BLaER1 treated with 17β-estradiol and CSF1 and Interleukin-3, amounts not matched to agents 10 nM and 100 nM (cell line): ENCODE results near the gene MORC3.
A peak's percentile ranks its signal among the peaks of the same experiment; 100 is the strongest.
"Not testable (repeated sequence)": the region's sequence is repeated elsewhere in the genome, so short reads cannot be mapped to it uniquely, and the experiment has no call there.

Source experiments
- H3K27ac ChIP-seq, 11 experiments: shearing (Covaris generic); formaldehyde crosslinking; 2 replicates each; pipeline ENCODE4 v1.8.1; 2022
- H3K27me3 ChIP-seq, 11 experiments: shearing (Covaris generic); formaldehyde crosslinking; 2 replicates each; pipeline ENCODE4 v1.8.1; 2022
- H3K36me3 ChIP-seq, 11 experiments: shearing (Covaris generic); formaldehyde crosslinking; 2 replicates each; pipeline ENCODE4 v1.8.1; 2022
- H3K4me1 ChIP-seq, 10 experiments: shearing (Covaris generic); formaldehyde crosslinking; 2 replicates each; pipeline ENCODE4 v1.8.1; 2022
- H3K4me2 ChIP-seq, 11 experiments: shearing (Covaris generic); formaldehyde crosslinking; 2 replicates each; pipeline ENCODE4 v1.8.1; 2022
- H3K4me3 ChIP-seq, 10 experiments: shearing (Covaris generic); formaldehyde crosslinking; 2 replicates each; pipeline ENCODE4 v1.8.1; 2022
- H3K9ac ChIP-seq, 11 experiments: shearing (Covaris generic); formaldehyde crosslinking; 2 replicates each; pipeline ENCODE4 v1.8.1; 2022
- H3K9me3 ChIP-seq, 11 experiments: shearing (Covaris generic); formaldehyde crosslinking; replicated peaks in 1 of 11; 2 replicates each; pipeline ENCODE4 v1.8.1; 2022
- H4K20me1 ChIP-seq, 11 experiments: shearing (Covaris generic); formaldehyde crosslinking; 2 replicates each; pipeline ENCODE4 v1.8.1; 2022
- Cebpa-rat ChIP-seq, 11 experiments: shearing (Covaris generic); IDR thresholded peaks; 2 replicates each; pipeline ENCODE4 v1.8.1; 2022

Gene MORC3

GRCh38 chr21:36297938-36298572 lies 21.9 kb upstream of the MORC3 start:
- Histone ChIP-seq H3K4me1 (peaks cover 10 to 24% (median 18%) of the 10 kb centered on the region in 10 experiments), H3K9me3 (peaks cover 0 to 10% (median 0%) of the 10 kb centered on the region in 11 experiments; a peak in 4 of 22 replicates), H3K27me3 (no peaks in the 10 kb centered on the region), H3K27ac (peak overlapping the region; percentile 46 to 87 (median 74)), H3K4me2 (peak overlapping the region; percentile 43 to 85 (median 73)), H3K9ac (peak overlapping the region; percentile 2 to 71 (median 57); a peak in 18 of 22 replicates), H3K4me3 (peak overlapping the region in 3 of 10 experiments; percentile 8 to 47 (median 34); a peak in 4 of 20 replicates), H4K20me1 (no peaks in the 10 kb centered on the region), H3K36me3 (peaks cover 0 to 13% (median 7%) of the 10 kb centered on the region in 11 experiments; a peak in 14 of 22 replicates)
- no peak for TF ChIP-seq Cebpa-rat (IDR thresholded peaks at IDR 0.05)

- H4K20me1 ChIP-seq, result no peaks in the 10 kb centered on the region
- no peak overlapping the region for H3K9ac ChIP-seq
- no peak overlapping the region for H3K4me3 ChIP-seq
- no peak for TF ChIP-seq Cebpa-rat (IDR thresholded peaks at IDR 0.05)
- H3K27me3 ChIP-seq, result no peaks in the 10 kb centered on the region
- no peaks in the 10 kb centered on the region for H3K36me3 ChIP-seq
- H3K27ac ChIP-seq, result no peak overlapping the region
- peaks cover 7 to 20% (median 9%) of the 10 kb centered on the region in 11 experiments; a peak in 17 of 22 replicates for H3K9me3 ChIP-seq
- no peaks in the 10 kb centered on the region; a peak in 1 of 20 replicates for H3K4me1 ChIP-seq
- no peak overlapping the region for H3K4me2 ChIP-seq
Measured at GRCh38 chr21:36306872-36307534, 13.0 kb upstream of the MORC3 start.

GRCh38 chr21:36310016-36310415 lies 10.0 kb upstream of the MORC3 start:
- Histone ChIP-seq H3K9ac (no peak overlapping the region), H3K4me3 (no peak overlapping the region), H3K4me1 (no peaks in the 10 kb centered on the region), H3K4me2 (no peak overlapping the region), H3K27me3 (no peaks in the 10 kb centered on the region), H3K36me3 (no peaks in the 10 kb centered on the region), H3K27ac (no peak overlapping the region), H3K9me3 (peaks cover 7 to 32% (median 19%) of the 10 kb centered on the region in 11 experiments; a peak in 18 of 22 replicates), H4K20me1 (no peaks in the 10 kb centered on the region)
- no peak for TF ChIP-seq Cebpa-rat (IDR thresholded peaks at IDR 0.05)

GRCh38 chr21:36313446-36313845 lies 6.6 kb upstream of the MORC3 start:
- not testable (repeated sequence) for H4K20me1 ChIP-seq, H3K27me3 ChIP-seq, H3K4me2 ChIP-seq, H3K27ac ChIP-seq, H3K4me1 ChIP-seq, H3K9ac ChIP-seq, H3K36me3 ChIP-seq, H3K4me3 ChIP-seq
- H3K9me3 ChIP-seq, result peaks cover 0 to 19% (median 10%) of the 10 kb centered on the region in 11 experiments; a peak in 12 of 22 replicates

- not testable (repeated sequence) for H3K4me2 ChIP-seq, H4K20me1 ChIP-seq, H3K36me3 ChIP-seq
Measured at GRCh38 chr21:36316045-36316444, 4.0 kb upstream of the MORC3 start.

GRCh38 chr21:36316872-36317484 lies 3.0 kb upstream of the MORC3 start:
- peaks cover 0 to 16% (median 7%) of the 10 kb centered on the region in 11 experiments; a peak in 13 of 22 replicates for H4K20me1 ChIP-seq
- no peak overlapping the region for H3K4me2 ChIP-seq
- TF ChIP-seq Cebpa-rat (IDR thresholded peaks at IDR 0.05), result no peak
- no peak overlapping the region for H3K9ac ChIP-seq
- no peaks in the 10 kb centered on the region for H3K27me3 ChIP-seq
- no peak overlapping the region for H3K27ac ChIP-seq
- peaks cover 0 to 19% (median 10%) of the 10 kb centered on the region in 11 experiments; a peak in 12 of 22 replicates for H3K9me3 ChIP-seq
- no peaks in the 10 kb centered on the region for H3K36me3 ChIP-seq
- peaks cover 7 to 18% (median 11%) of the 10 kb centered on the region in 10 experiments for H3K4me1 ChIP-seq
- no peak overlapping the region for H3K4me3 ChIP-seq

More at GRCh38 chr21:36316045-36316444, 4.0 kb upstream of the MORC3 start:
- H3K4me1 ChIP-seq, H3K9ac ChIP-seq, H3K27me3 ChIP-seq, H3K4me3 ChIP-seq, H3K27ac ChIP-seq: not testable (repeated sequence)
- H3K9me3 ChIP-seq, result peaks cover 0 to 19% (median 10%) of the 10 kb centered on the region in 11 experiments; a peak in 12 of 22 replicates

GRCh38 chr21:36319406-36319766 lies 611 bp upstream of the MORC3 start:
- 0 out of 22 replicates have a peak, but pooled peaks of 1 of the 11 experiments have one; percentile 38 for TF ChIP-seq Cebpa-rat (IDR thresholded peaks at IDR 0.05)
- Histone ChIP-seq H3K4me2 (peak overlapping the region; percentile 32 to 84 (median 67); a peak in 21 of 22 replicates), H3K4me1 (peaks cover 28 to 40% (median 34%) of the 10 kb centered on the region in 10 experiments), H3K36me3 (peaks cover under 1 to 12% (median 8%) of the 10 kb centered on the region in 11 experiments; a peak in 18 of 22 replicates), H4K20me1 (peaks cover 0 to 38% (median 25%) of the 10 kb centered on the region in 11 experiments; a peak in 16 of 22 replicates), H3K27ac (peak overlapping the region; percentile 73 to 98 (median 92)), H3K9ac (peak overlapping the region; percentile 90 to 97 (median 94)), H3K4me3 (peak overlapping the region; percentile 38 to 96 (median 84); a peak in 19 of 20 replicates)
- not testable (repeated sequence) for H3K9me3 ChIP-seq, H3K27me3 ChIP-seq

- Histone ChIP-seq H3K4me3 (peak overlapping the region; percentile 77 to 96 (median 86)), H3K4me1 (peaks cover 28 to 48% (median 37%) of the 10 kb centered on the region in 10 experiments), H3K9me3 (0 out of 22 replicates have a peak, but pooled peaks cover 0 to 5% (median 0%) of the 10 kb centered on the region in 11 experiments), H3K4me2 (peak overlapping the region; percentile 77 to 94 (median 85)), H3K27ac (peak overlapping the region; percentile 85 to 98 (median 92)), H3K36me3 (peaks cover 13 to 25% (median 21%) of the 10 kb centered on the region in 11 experiments), H3K9ac (peak overlapping the region; percentile 90 to 97 (median 94)), H4K20me1 (peaks cover 0 to 50% (median 35%) of the 10 kb centered on the region in 11 experiments; a peak in 18 of 22 replicates), H3K27me3 (no peaks in the 10 kb centered on the region)
- TF ChIP-seq Cebpa-rat (IDR thresholded peaks at IDR 0.05), result no peak
Measured at GRCh38 chr21:36320421-36321324, 676 bp downstream of the MORC3 start.
